HepG2 (cell line): ENCODE measurements around the gene RNF125. TPM values are rescaled to one million over a fixed set of nuclear protein-coding genes. Genes with fewer than 3 reads are reported as not detected.

ENCODE experiments used
- ARNT2 ChIP-seq: sonication (generic); formaldehyde crosslinking; IDR thresholded peaks from 2 replicates; pipeline ENCODE4 v1.8.0; 2022; ENCODE audit warnings: mild to moderate bottlenecking, low read depth, missing genetic modification reagents, moderate library complexity
- BRD4 ChIP-seq: sonication (generic); formaldehyde crosslinking; IDR thresholded peaks from 2 replicates; pipeline ENCODE4 v1.4.0; 2020; ENCODE audit warnings: missing genetic modification reagents
- CBX5 ChIP-seq: sonication (generic); formaldehyde crosslinking; IDR thresholded peaks from 2 replicates; pipeline ENCODE4 v1.4.0; 2020; ENCODE audit warnings: missing genetic modification reagents, borderline replicate concordance
- ELF3 ChIP-seq: IDR thresholded peaks from 2 replicates; pipeline ENCODE4 v1.6.1; 2016; ENCODE audit warnings: missing genetic modification reagents, missing compliant biosample characterization
- FOXK1 ChIP-seq: sonication (generic); formaldehyde crosslinking; IDR thresholded peaks from 2 replicates; pipeline ENCODE4 v1.4.0; 2020; ENCODE audit warnings: low read depth, missing genetic modification reagents, borderline replicate concordance
- KDM6A ChIP-seq: IDR thresholded peaks from 2 replicates; pipeline ENCODE4 v1.6.1; 2016; ENCODE audit warnings: low read depth
- MIER3 ChIP-seq: IDR thresholded peaks from 2 replicates; pipeline ENCODE4 v1.6.1; 2016; ENCODE audit warnings: missing compliant biosample characterization, borderline replicate concordance
- NBN ChIP-seq: fragments of 450-650 bp; conservative IDR thresholded peaks from 2 replicates; pipeline ENCODE4 v1.6.1; 2017
- NCOA1 ChIP-seq: sonication (generic); formaldehyde crosslinking; IDR thresholded peaks from 2 replicates; pipeline ENCODE4 v1.9.0; 2021; ENCODE audit warnings: missing genetic modification reagents
- PCBP2 ChIP-seq: fragments of 200-400 bp; formaldehyde crosslinking; optimal IDR thresholded peaks from 2 replicates; pipeline ENCODE3; 2018; ENCODE audit warnings: low read length, low read depth; ENCODE audit not compliant: poor library complexity, severe bottlenecking
- RXRA ChIP-seq: sonication (generic); formaldehyde crosslinking; IDR thresholded peaks from 2 replicates; pipeline ENCODE4 v1.5.1; 2020; ENCODE audit warnings: missing genetic modification reagents
- SALL1 ChIP-seq: sonication (generic); formaldehyde crosslinking; IDR thresholded peaks from 2 replicates; pipeline ENCODE4 v1.8.0; 2022; ENCODE audit warnings: mild to moderate bottlenecking, missing genetic modification reagents
- SIN3B ChIP-seq: fragments of 150-350 bp; IDR thresholded peaks from 2 replicates; pipeline ENCODE4 v1.6.1; 2014; ENCODE audit warnings: low read length
- SOX5 ChIP-seq: IDR thresholded peaks from 2 replicates; pipeline ENCODE4 v1.6.1; 2016; ENCODE audit warnings: borderline replicate concordance
- TGIF2 ChIP-seq: IDR thresholded peaks from 2 replicates; pipeline ENCODE4 v1.6.1; 2016; ENCODE audit warnings: control low read depth, missing compliant biosample characterization
- ZKSCAN8 ChIP-seq: IDR thresholded peaks from 2 replicates; pipeline ENCODE4 v1.6.1; 2016; ENCODE audit warnings: borderline replicate concordance, missing genetic modification reagents, missing compliant biosample characterization
- ZMYM2 ChIP-seq: sonication (generic); formaldehyde crosslinking; IDR thresholded peaks from 2 replicates; pipeline ENCODE4 v1.8.0; 2022; ENCODE audit warnings: mild to moderate bottlenecking, missing genetic modification reagents
- ZMYM3 ChIP-seq: sonication (generic); formaldehyde crosslinking; IDR thresholded peaks from 2 replicates; pipeline ENCODE4 v1.5.1; 2020; ENCODE audit warnings: mild to moderate bottlenecking, missing genetic modification reagents
- polyA plus RNA-seq, 8 experiments: library from polyadenylated mRNA; depleted of rRNA in 3 of 8; stranded (reverse) in 7 of 8; unstranded in 1 of 8; fragments of >200 nt; fragmentation: Illumina TruSeq in 4 of 8; extraction: Trizol in 4 of 8; gene quantifications; 2 replicates each; pipeline versions ENCODE4 v1.2.1 to v1.2.3, GENCODE V29; 2011 to 2016; ENCODE audit warnings: low read depth in 4 of 8, missing spikeins in 1 of 8, mixed read lengths in 1 of 8; ENCODE audit not compliant: insufficient read depth in 1 of 8
- total RNA-seq, 5 experiments: library from RNA; depleted of rRNA; stranded (reverse); fragments of >200 nt; fragmentation: Illumina TruSeq; extraction: Trizol; gene quantifications; 2 replicates each; pipeline ENCODE4 v1.2.3, GENCODE V29; 2016; ENCODE audit warnings: low read depth in 1 of 5
- TF ChIP-seq, protein P1 (sequence below): IDR thresholded peaks from 2 replicates; pipeline ENCODE4 v1.6.1; 2016; ENCODE audit warnings: missing genetic modification reagents, missing compliant biosample characterization
- TF ChIP-seq, protein P2 (sequence below): sonication (generic); formaldehyde crosslinking; IDR thresholded peaks from 2 replicates; pipeline ENCODE4 v1.5.1; 2020; ENCODE audit warnings: mild to moderate bottlenecking, missing genetic modification reagents
- TF ChIP-seq, protein P3 (sequence below): sonication (generic); formaldehyde crosslinking; IDR thresholded peaks from 2 replicates; pipeline ENCODE4 v1.5.0; 2020; ENCODE audit warnings: missing genetic modification reagents, mild to moderate bottlenecking, borderline replicate concordance
- TF ChIP-seq, protein P4 (sequence below): sonication (generic); formaldehyde crosslinking; IDR thresholded peaks from 2 replicates; pipeline ENCODE4 v1.4.0; 2020; ENCODE audit warnings: missing genetic modification reagents
- TF ChIP-seq, protein P5 (sequence below): IDR thresholded peaks from 2 replicates; pipeline ENCODE4 v1.6.1; 2018; ENCODE audit warnings: missing genetic modification reagents, mild to moderate bottlenecking, missing compliant biosample characterization

RNF125 gene
- total and polyA plus RNA-seq, 2 of the 13 experiments (the other 11 are each of a cell fraction or from before 2014, with no cell fraction given) = 0.58 to 1.8 TPM

DNA sequence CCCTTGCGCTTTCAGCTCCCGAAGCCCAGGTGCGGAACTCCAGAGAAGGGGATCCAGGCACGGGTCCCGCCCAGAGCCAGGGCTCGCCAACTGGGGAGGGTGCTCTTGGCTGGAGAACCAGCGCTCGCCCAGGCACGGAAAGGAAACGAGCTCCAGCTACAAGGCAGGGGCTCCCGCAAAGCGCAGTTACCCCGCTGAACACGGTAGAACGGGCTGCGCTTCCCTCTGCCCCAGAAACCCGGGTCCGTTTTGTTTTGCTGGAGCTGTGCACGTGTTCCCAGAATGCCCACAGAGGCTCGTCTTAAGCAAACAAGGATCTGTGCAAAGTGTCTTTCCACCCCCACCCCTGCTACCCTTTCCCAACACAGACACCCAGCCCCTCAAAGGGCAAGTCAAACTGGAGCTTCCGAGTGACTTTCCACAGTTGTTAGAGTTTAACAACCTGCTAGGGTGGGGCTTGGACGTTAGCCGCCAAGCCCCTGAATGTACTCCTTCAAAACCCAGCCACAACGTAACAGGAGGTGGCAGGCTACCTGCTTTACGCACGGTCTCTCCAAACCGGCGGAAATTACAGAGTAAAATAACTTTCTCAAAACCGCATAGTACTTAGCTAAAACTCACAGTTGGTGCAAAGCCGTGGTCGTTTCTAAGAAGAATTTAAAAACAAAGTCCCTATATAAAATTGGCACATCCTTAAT is 775 bp downstream of the RNF125 start (continued):
- TF ChIP-seq SOX5 (CRISPR knock-in tag) (peak; percentile 58), KDM6A (CRISPR knock-in tag) (0 out of 2 replicates have a peak, but pooled peaks have one; percentile 38), ZMYM3 (CRISPR knock-in tag) (no peak), SIN3B (no peak), FOXK1 (peak; percentile 56; the same call in 1 of the 2 replicates), TGIF2 (CRISPR knock-in tag) (peak; percentile 50; the same call in 1 of the 2 replicates), ZKSCAN8 (CRISPR knock-in tag) (peak; percentile 42; the same call in 1 of the 2 replicates), SALL1 (CRISPR knock-in tag) (peak; percentile 76), ZMYM2 (0 out of 2 replicates have a peak, but pooled peaks have one; percentile 7), NCOA1 (CRISPR knock-in tag) (0 out of 2 replicates have a peak, but pooled peaks have one; percentile 14), CBX5 (peak; percentile 15; the same call in 1 of the 2 replicates), MIER3 (CRISPR knock-in tag) (no peak), ELF3 (CRISPR knock-in tag) (peak; percentile 52; the same call in 1 of the 2 replicates), NBN (no peak), PCBP2 (no peak), BRD4 (CRISPR knock-in tag) (0 out of 2 replicates have a peak, but pooled peaks have one; percentile 55), RXRA (peak; percentile 39; the same call in 1 of the 2 replicates), ARNT2 (CRISPR knock-in tag) (peak; percentile 63)
- TF ChIP-seq, protein P1, sequence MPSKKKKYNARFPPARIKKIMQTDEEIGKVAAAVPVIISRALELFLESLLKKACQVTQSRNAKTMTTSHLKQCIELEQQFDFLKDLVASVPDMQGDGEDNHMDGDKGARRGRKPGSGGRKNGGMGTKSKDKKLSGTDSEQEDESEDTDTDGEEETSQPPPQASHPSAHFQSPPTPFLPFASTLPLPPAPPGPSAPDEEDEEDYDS (CRISPR knock-in tag) = 0 out of 2 replicates have a peak, but pooled peaks have one; percentile 21
- TF ChIP-seq, protein P2, sequence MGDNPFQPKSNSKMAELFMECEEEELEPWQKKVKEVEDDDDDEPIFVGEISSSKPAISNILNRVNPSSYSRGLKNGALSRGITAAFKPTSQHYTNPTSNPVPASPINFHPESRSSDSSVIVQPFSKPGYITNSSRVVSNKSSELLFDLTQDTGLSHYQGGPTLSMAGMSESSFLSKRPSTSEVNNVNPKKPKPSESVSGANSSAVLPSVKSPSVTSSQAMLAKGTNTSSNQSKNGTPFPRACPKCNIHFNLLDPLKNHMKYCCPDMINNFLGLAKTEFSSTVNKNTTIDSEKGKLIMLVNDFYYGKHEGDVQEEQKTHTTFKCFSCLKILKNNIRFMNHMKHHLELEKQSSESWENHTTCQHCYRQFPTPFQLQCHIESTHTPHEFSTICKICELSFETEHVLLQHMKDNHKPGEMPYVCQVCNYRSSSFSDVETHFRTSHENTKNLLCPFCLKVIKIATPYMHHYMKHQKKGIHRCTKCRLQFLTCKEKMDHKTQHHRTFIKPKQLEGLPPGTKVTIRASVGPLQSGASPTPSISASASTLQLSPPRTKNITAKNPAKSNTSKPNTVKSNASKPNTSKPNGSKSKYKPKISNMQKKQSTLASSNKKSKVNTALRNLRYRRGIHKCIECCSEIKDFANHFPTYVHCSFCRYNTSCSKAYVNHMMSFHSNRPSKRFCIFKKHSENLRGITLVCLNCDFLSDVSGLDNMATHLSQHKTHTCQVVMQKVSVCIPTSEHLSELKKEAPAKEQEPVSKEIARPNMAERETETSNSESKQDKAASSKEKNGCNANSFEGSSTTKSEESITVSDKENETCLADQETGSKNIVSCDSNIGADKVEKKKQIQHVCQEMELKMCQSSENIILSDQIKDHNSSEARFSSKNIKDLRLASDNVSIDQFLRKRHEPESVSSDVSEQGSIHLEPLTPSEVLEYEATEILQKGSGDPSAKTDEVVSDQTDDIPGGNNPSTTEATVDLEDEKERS (CRISPR knock-in tag) = peak; percentile 67; the same call in 1 of the 2 replicates
- TF ChIP-seq, protein P3, sequence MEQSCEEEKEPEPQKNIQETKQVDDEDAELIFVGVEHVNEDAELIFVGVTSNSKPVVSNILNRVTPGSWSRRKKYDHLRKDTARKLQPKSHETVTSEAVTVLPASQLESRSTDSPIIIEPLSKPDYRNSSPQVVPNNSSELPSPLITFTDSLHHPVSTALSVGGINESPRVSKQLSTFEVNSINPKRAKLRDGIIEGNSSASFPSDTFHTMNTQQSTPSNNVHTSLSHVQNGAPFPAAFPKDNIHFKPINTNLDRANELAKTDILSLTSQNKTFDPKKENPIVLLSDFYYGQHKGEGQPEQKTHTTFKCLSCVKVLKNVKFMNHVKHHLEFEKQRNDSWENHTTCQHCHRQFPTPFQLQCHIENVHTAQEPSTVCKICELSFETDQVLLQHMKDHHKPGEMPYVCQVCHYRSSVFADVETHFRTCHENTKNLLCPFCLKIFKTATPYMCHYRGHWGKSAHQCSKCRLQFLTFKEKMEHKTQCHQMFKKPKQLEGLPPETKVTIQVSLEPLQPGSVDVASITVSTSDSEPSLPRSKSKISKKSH (CRISPR knock-in tag) = no peak
- TF ChIP-seq, protein P4, sequence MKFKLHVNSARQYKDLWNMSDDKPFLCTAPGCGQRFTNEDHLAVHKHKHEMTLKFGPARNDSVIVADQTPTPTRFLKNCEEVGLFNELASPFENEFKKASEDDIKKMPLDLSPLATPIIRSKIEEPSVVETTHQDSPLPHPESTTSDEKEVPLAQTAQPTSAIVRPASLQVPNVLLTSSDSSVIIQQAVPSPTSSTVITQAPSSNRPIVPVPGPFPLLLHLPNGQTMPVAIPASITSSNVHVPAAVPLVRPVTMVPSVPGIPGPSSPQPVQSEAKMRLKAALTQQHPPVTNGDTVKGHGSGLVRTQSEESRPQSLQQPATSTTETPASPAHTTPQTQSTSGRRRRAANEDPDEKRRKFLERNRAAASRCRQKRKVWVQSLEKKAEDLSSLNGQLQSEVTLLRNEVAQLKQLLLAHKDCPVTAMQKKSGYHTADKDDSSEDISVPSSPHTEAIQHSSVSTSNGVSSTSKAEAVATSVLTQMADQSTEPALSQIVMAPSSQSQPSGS (CRISPR knock-in tag) = 0 out of 2 replicates have a peak, but pooled peaks have one; percentile 28
- TF ChIP-seq, protein P5, sequence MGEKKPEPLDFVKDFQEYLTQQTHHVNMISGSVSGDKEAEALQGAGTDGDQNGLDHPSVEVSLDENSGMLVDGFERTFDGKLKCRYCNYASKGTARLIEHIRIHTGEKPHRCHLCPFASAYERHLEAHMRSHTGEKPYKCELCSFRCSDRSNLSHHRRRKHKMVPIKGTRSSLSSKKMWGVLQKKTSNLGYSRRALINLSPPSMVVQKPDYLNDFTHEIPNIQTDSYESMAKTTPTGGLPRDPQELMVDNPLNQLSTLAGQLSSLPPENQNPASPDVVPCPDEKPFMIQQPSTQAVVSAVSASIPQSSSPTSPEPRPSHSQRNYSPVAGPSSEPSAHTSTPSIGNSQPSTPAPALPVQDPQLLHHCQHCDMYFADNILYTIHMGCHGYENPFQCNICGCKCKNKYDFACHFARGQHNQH (CRISPR knock-in tag) = 0 out of 2 replicates have a peak, but pooled peaks have one; percentile 44
